HepG2 (cell line): ENCODE results near the gene ITPR1. TPM values are rescaled to one million over a fixed set of nuclear protein-coding genes. Genes with fewer than 3 reads are reported as not detected.

Experiments
- EP300 ChIP-seq, 3 experiments: sonication (generic) in 1 of 3; formaldehyde crosslinking in 1 of 3; IDR thresholded peaks; 2 replicates each; pipeline versions ENCODE4 v1.5.1 to v1.6.1; 2011 to 2020; ENCODE audit warnings: low read depth in 2 of 3, low read length in 2 of 3, borderline replicate concordance in 1 of 3, improper control_type of control experiment in 1 of 3, mild to moderate bottlenecking in 1 of 3, missing genetic modification reagents in 1 of 3, moderate library complexity in 1 of 3
- FLYWCH1 ChIP-seq: sonication (generic); formaldehyde crosslinking; IDR thresholded peaks from 2 replicates; pipeline ENCODE4 v1.8.1; 2023; ENCODE audit warnings: mild to moderate bottlenecking, missing genetic modification reagents
- FOXA3 ChIP-seq: IDR thresholded peaks from 2 replicates; pipeline ENCODE4 v1.6.1; 2016; ENCODE audit warnings: missing genetic modification reagents, missing compliant biosample characterization
- FOXO1 ChIP-seq: sonication (generic); formaldehyde crosslinking; IDR thresholded peaks from 2 replicates; pipeline ENCODE4 v1.4.0; 2020; ENCODE audit warnings: missing genetic modification reagents
- HOMEZ ChIP-seq: IDR thresholded peaks from 2 replicates; pipeline ENCODE4 v1.6.1; 2016; ENCODE audit warnings: low read depth
- KAT8 ChIP-seq: IDR thresholded peaks from 2 replicates; pipeline ENCODE4 v1.6.1; 2016; ENCODE audit warnings: missing genetic modification reagents, missing compliant biosample characterization
- MAF1 ChIP-seq: sonication (generic); formaldehyde crosslinking; IDR thresholded peaks from 2 replicates; pipeline ENCODE4 v1.5.0; 2020; ENCODE audit warnings: missing genetic modification reagents, borderline replicate concordance
- MATR3 ChIP-seq: sonication (generic); formaldehyde crosslinking; IDR thresholded peaks from 2 replicates; pipeline ENCODE4 v1.4.0; 2020; ENCODE audit warnings: missing genetic modification reagents
- MED1 ChIP-seq: sonication (generic); formaldehyde crosslinking; IDR thresholded peaks from 2 replicates; pipeline ENCODE4 v1.4.0; 2020; ENCODE audit warnings: missing genetic modification reagents
- MED8 ChIP-seq: sonication (generic); formaldehyde crosslinking; IDR thresholded peaks from 2 replicates; pipeline ENCODE4 v1.8.1; 2023; ENCODE audit warnings: mild to moderate bottlenecking, missing genetic modification reagents; ENCODE audit not compliant: insufficient replicate concordance
- PAXIP1 ChIP-seq: sonication (generic); formaldehyde crosslinking; conservative IDR thresholded peaks from 2 replicates; pipeline ENCODE4 v1.4.0; 2020; ENCODE audit warnings: mild to moderate bottlenecking, missing genetic modification reagents, moderate library complexity
- PLSCR1 ChIP-seq: sonication (generic); formaldehyde crosslinking; IDR thresholded peaks from 2 replicates; pipeline ENCODE4 v1.5.0; 2020; ENCODE audit warnings: missing genetic modification reagents, mild to moderate bottlenecking, borderline replicate concordance
- RFXAP ChIP-seq: sonication (generic); formaldehyde crosslinking; IDR thresholded peaks from 2 replicates; pipeline ENCODE4 v1.4.0; 2020; ENCODE audit warnings: missing genetic modification reagents, borderline replicate concordance
- RXRB ChIP-seq: IDR thresholded peaks from 2 replicates; pipeline ENCODE4 v1.6.1; 2016; ENCODE audit warnings: borderline replicate concordance, missing genetic modification reagents, missing compliant biosample characterization
- SRSF9 ChIP-seq: fragments of 200-400 bp; formaldehyde crosslinking; IDR thresholded peaks from 2 replicates; pipeline ENCODE4 v1.6.1; 2018; ENCODE audit warnings: borderline replicate concordance, mild to moderate bottlenecking, low read depth, low read length; ENCODE audit not compliant: insufficient read depth, poor library complexity, severe bottlenecking
- ZFP36L1 ChIP-seq: sonication (generic); formaldehyde crosslinking; IDR thresholded peaks from 2 replicates; pipeline ENCODE4 v1.8.0; 2022; ENCODE audit warnings: mild to moderate bottlenecking, missing genetic modification reagents, moderate library complexity
- ZHX1 ChIP-seq: sonication (generic); formaldehyde crosslinking; IDR thresholded peaks from 2 replicates; pipeline ENCODE4 v1.8.1; 2022; ENCODE audit warnings: low read depth, mild to moderate bottlenecking, missing genetic modification reagents
- ZNF232 ChIP-seq: sonication (generic); formaldehyde crosslinking; IDR thresholded peaks from 2 replicates; pipeline ENCODE4 v1.4.0; 2020; ENCODE audit warnings: missing genetic modification reagents, borderline replicate concordance
- ZNF7 ChIP-seq: IDR thresholded peaks from 2 replicates; pipeline ENCODE4 v1.6.1; 2016; ENCODE audit warnings: missing biosample characterization, missing genetic modification reagents
- ZNF883 ChIP-seq: sonication (generic); formaldehyde crosslinking; IDR thresholded peaks from 2 replicates; pipeline ENCODE4 v1.5.1; 2020; ENCODE audit warnings: mild to moderate bottlenecking, missing genetic modification reagents; ENCODE audit errors: not compliant biosample characterization
- polyA plus RNA-seq, 8 experiments: library from polyadenylated mRNA; depleted of rRNA in 3 of 8; stranded (reverse) in 7 of 8; unstranded in 1 of 8; fragments of >200 nt; fragmentation: Illumina TruSeq in 4 of 8; extraction: Trizol in 4 of 8; gene quantifications; 2 replicates each; pipeline versions ENCODE4 v1.2.1 to v1.2.3, GENCODE V29; 2011 to 2016; ENCODE audit warnings: low read depth in 4 of 8, missing spikeins in 1 of 8, mixed read lengths in 1 of 8; ENCODE audit not compliant: insufficient read depth in 1 of 8
- total RNA-seq, 5 experiments: library from RNA; depleted of rRNA; stranded (reverse); fragments of >200 nt; fragmentation: Illumina TruSeq; extraction: Trizol; gene quantifications; 2 replicates each; pipeline ENCODE4 v1.2.3, GENCODE V29; 2016; ENCODE audit warnings: low read depth in 1 of 5

ITPR1 gene
- total and polyA plus RNA-seq, 2 of the 13 experiments (the other 11 are each of a cell fraction or from before 2014, with no cell fraction given), result 10.0 to 11.4 TPM

- TF ChIP-seq EP300 (IDR thresholded peaks at IDR 0.05; ENCODE audit: low read depth in 2 of 2, low read length in 2 of 2) (peak in 1 of 2 experiments; percentile 30; a peak in 1 of 4 replicates), EP300 (CRISPR knock-in tag; IDR thresholded peaks at IDR 0.05; ENCODE audit: borderline replicate concordance) (no peak), ZNF883 (no peak), PLSCR1 (CRISPR knock-in tag) (no peak), ZFP36L1 (CRISPR knock-in tag) (no peak), PAXIP1 (CRISPR knock-in tag) (peak; percentile 58), SRSF9 (no peak), MED1 (CRISPR knock-in tag) (peak; percentile 84), ZNF232 (no peak), FOXO1 (CRISPR knock-in tag) (peak; percentile 8; the same call in 1 of the 2 replicates), HOMEZ (CRISPR knock-in tag) (peak; percentile 39; the same call in 1 of the 2 replicates), KAT8 (CRISPR knock-in tag) (no peak), ZHX1 (CRISPR knock-in tag) (no peak), FLYWCH1 (no peak), RFXAP (CRISPR knock-in tag) (no peak), FOXA3 (CRISPR knock-in tag) (peak; percentile 50; the same call in 1 of the 2 replicates), MAF1 (CRISPR knock-in tag) (no peak), MATR3 (CRISPR knock-in tag) (no peak), ZNF7 (CRISPR knock-in tag) (no peak), MED8 (no peak), RXRB (CRISPR knock-in tag) (peak; percentile 59; the same call in 1 of the 2 replicates)
These were observed 257.3 kb downstream of the ITPR1 start (continued) for GRCh38 chr3:4750306-4750968.
